Stimulated activated CD8-positive, alpha-beta memory T cell treated with anti-CD3 and anti-CD28 coated beads, Interleukin-4, amount 100 ng/mL, for 48 hours (primary cell): ENCODE measurements around the gene EPHB4.
"Not testable (repeated sequence)": the region's sequence is repeated elsewhere in the genome, so short reads cannot be mapped to it uniquely, and the experiment has no call there.

Experiments used
- DNase-seq: peaks from one replicate; pipeline ENCODE4 v3.0.0-alpha.2; 2020

EPHB4 gene

GRCh38 chr7:100819586-100819985 is 7.7 kb downstream of the EPHB4 start:
- no peak for DNase-seq

GRCh38 chr7:100818825-100819224 is 8.5 kb downstream of the EPHB4 start:
- DNase-seq, result no peak

DNA sequence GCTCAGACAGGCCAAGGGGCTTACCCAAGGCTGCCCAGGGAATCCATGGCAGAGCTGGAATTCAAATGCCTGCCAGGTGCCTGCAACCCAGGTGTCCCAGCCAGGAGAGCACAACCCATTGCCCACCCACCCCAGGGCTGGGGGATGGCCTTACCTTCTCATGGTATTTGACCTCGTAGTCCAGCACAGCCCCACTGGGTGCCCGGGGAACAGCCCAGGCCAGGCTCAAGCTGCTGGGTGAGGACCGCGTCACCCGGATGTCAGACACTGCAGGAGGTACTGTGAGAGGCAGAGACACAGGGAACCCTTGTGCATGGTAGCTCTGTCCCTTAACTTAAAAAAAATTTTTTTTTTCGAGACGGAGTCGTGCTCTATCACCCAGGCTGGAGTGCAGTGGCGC is 9.0 kb downstream of the EPHB4 start:
- DNase-seq, result no peak

DNA sequence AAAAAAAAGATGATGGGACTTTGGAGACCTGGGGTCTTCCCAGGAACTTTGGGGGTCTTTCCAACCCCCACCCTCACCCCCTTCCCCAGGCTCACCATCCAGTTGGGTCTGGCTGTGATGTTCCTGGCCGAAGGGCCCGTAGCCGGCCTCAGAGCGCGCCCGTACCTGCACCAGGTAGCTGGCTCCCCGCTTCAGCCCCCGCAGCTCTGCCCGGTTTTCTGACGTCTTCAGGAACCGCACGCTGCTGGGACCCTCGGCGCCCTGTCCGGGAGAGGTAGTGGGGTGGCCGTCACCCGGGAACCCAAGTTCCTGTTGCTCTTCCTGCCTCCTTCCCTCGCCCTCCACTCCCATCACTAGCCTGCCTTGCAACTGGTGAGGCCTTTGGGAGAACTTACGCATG is 10.2 kb downstream of the EPHB4 start:
- DNase-seq, result no peak

- not testable (repeated sequence) for DNase-seq
Observed at GRCh38 chr7:100816515-100816914, 10.8 kb downstream of the EPHB4 start.

- DNase-seq, result no peak
Observed at GRCh38 chr7:100812729-100813128, 14.6 kb downstream of the EPHB4 start.

DNA sequence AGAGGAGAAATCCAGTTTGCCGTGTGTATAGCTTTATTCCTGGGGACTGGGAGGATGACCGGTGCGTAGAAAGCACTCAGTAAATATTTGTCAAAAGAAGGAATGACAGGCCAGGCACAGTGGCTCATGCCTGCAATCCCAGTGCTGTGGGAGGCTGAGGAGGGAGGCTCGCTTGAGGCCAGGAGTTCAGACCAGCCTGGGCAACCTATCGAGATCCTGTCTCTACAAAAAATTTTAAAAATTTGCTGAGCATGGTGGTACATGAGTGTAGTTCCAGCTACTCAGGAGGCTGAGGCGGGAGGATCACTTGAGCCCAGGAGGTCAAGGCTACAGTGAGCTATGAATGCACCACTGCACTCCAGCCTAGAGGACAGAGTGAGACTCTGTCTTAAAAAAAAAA is 15.8 kb downstream of the EPHB4 start:
- DNase-seq, result no peak

DNA sequence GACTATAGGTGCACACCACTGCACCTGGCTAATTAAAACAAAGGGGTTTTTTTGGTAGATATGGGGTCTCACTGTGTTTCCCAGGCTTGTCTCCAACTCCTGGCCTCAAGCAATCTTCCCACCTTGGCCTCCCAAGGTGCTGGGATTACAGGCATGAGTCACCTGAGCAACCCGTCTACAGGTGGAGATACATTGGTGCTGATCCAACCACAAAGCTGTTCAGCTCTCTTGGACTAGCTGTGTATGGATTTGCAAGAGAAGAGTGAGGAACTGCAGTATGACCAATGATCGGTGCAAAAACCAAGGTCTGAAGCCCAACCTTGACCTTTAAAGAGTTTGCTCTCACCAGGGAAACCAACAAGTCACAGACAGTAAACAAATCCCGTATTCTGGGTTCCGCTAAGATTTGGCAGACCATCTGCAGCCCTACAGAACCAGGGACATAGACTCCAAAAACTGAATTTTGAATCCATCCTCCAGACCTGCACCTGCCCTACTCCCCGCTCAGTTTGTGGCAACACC is 18.9 kb downstream of the EPHB4 start:
- no peak for DNase-seq

GRCh38 chr7:100806883-100807282 is 20.4 kb downstream of the EPHB4 start:
- not testable (repeated sequence) for DNase-seq

DNA sequence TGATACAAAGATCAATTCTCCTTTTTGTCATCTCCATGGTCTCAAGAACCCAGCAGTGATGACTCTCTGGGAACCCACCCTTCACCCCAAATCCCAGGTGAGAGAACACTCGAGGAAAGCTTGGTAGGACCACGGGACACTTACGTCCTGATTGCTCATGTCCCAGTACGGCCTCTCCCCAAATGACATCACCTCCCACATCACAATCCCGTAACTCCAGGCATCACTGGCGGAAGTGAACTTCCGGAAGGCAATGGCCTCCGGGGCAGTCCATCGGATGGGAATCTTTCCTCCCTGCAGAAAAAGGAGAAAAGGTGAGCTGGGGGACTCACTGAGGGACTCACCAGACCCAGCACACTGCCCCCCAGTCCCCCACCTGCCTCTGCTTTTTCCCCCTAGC is 21.0 kb downstream of the EPHB4 start:
- DNase-seq, result no peak

DNA sequence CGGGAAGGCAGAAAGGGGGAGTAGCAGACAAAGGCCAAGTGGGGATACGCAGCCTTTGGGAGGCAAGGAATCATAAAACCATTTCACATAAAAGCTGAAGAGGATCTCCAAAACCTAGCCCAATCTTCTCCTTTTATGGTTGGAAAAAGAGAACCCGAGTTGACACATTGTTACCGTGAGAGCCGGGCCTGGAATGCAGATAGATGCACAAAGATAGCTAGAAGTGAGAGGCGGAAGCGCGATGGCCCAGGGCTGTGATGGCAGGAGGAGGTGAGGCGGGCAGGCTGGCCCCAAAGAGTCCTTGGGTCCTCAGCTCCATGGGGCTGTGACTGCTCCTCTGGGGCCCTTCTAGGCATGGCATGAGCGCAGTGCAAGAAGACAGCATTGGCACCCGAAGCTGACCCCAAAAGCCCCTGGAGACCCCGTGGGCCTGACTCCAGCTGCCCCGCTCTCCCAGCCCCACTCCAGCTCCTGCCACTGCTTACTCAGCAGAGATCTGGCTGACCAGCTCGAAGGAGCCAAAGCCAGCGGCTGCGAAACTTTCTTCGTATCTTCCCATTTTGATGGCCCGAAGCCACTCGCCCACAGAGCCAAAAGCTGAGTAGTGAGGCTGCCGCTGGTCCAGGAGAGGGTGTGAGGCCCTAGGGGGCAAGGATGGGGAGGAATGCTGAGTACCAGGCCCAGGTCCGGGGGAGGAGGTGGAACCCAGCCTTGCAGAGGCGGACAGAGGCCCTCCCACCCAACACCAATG is 22.5 kb downstream of the EPHB4 start:
- no peak for DNase-seq

DNA sequence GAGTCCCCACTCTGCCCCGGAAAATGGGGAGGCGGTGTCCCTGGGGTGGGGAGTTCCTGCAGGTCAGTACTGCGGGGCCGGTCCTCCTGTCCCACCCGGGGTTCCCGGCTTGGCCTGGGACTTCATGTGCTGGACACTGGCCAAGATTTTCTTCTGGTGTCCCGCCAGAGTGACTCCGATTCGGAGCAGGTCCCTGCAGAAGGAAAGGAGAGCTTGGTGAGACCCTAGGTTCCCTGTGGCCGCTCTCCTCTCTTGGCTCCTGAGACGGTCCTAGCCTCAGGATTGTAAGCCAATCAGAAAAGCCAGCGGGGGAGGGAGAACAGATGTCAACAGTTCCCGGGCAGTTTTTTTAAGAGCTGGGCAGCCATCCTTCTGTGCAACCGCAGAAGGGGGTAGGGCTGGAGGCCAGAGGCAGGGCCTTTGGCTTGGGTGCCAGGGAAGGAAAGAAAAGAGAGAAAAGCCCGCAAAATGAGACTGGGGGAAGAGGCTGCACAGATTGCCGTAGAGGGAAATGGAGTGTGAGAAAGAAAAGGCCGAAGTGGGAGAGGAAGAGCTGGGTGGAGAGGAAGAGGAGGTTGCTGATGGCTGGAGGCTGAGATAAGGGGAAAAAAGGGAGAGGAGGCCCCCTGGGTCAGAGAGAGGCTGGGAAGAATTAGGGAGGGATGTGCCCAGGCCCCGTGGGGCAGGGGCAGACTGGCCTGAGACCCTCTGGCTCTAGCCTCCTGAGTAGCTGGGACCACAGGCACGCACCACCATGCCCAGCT is 23.7 kb downstream of the EPHB4 start:
- DNase-seq, result peak; percentile 57

GRCh38 chr7:100802951-100803350 is 24.4 kb downstream of the EPHB4 start:
- DNase-seq, result no peak

GRCh38 chr7:100801833-100802568 is 25.3 kb downstream of the EPHB4 start:
- no peak for DNase-seq

- DNase-seq, result peak; percentile 72
Observed at GRCh38 chr7:100799037-100799896, 28.1 kb downstream of the EPHB4 start.

- DNase-seq, result no peak
Observed at GRCh38 chr7:100794741-100795140, 32.6 kb downstream of the EPHB4 start.

- no peak for DNase-seq
Observed at GRCh38 chr7:100793806-100794660, 33.3 kb downstream of the EPHB4 start.

GRCh38 chr7:100791881-100792666 is 35.2 kb downstream of the EPHB4 start:
- DNase-seq, result no peak

- no peak for DNase-seq
Observed at GRCh38 chr7:100789055-100789454, 38.3 kb downstream of the EPHB4 start.

- DNase-seq, result no peak
Observed at GRCh38 chr7:100786323-100786722, 41.0 kb downstream of the EPHB4 start.

GRCh38 chr7:100785878-100786277 is 41.4 kb downstream of the EPHB4 start:
- no peak for DNase-seq
